Left colon (tissue), 2 donors: Measurements from ENCODE around the gene GUCD1. TPM values are rescaled to one million over a fixed set of nuclear protein-coding genes. Genes with fewer than 3 reads are reported as not detected.

Experiments
- ATAC-seq: fragments of 200-7000 bp; cut with Tn5 transposase; one replicate; pipeline ENCODE4 v1.9.1; 2020; ENCODE audit warnings: mild to moderate bottlenecking, moderate library complexity
- DNase-seq, 2 donors: peaks; one replicate each; pipeline ENCODE4 v3.0.0-alpha.2; 2020
- intact Hi-C, 2 donors: fragments of 100-400 bp; cut with DNase I in 1 of 2; cut with micrococcal nuclease in 1 of 2; formaldehyde crosslinking; loops; one replicate each; pipeline versions ENCODE4 v1.11.2 to v1.14.0; 2022; cut with DNase I, micrococcal nuclease
- total RNA-seq, 2 donors: library from RNA; stranded (reverse); fragmentation: NEBNext Ultra II Directional; extraction: Animal tissue kit (Norgen Biotek cat#: 25700); gene quantifications; one replicate each; pipeline ENCODE4 v1.2.1, GENCODE V29; 2021
- donor health status: DM: no; HTN: no; CAD: no.
- donor health status: DM: yes; HTN: yes; CAD: no.

Gene GUCD1
- total RNA-seq, 2 donors from 2014 or later: 219 to 241 TPM

- intact Hi-C loops: no loop called here
Measured at GRCh38 chr22:24498824-24499223, 56.1 kb downstream of the GUCD1 start.

DNA sequence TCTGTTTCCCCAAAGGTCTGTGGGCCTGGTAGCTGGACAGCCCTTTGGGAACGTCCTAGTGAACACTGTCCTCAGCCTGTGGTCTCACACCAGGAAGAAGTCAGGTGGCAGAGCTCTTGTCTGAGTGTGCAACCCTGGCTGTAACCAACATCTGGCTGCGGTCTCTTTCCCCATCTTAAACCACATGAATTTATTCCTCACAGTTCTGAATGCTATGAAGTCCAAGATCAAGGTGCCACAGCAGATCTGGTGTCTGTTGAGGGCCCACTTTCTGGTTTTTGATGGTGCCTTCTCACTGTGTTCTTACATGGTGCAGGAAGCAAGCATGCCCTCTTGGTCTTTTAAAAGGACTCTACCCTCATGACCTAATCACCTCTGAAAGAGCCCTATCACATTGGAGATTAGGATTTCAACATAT lies 57.1 kb downstream of the GUCD1 start:
- ATAC-seq: no peak
- no peak for DNase-seq
- intact Hi-C loops: no loop called here

More at GRCh38 chr22:24498824-24499223, 56.1 kb downstream of the GUCD1 start:
- DNase-seq: no peak
- ATAC-seq: no peak

- no peak for DNase-seq
- intact Hi-C loops: no loop called here
- no peak for ATAC-seq
Measured at GRCh38 chr22:24496661-24497060, 58.3 kb downstream of the GUCD1 start.

DNA sequence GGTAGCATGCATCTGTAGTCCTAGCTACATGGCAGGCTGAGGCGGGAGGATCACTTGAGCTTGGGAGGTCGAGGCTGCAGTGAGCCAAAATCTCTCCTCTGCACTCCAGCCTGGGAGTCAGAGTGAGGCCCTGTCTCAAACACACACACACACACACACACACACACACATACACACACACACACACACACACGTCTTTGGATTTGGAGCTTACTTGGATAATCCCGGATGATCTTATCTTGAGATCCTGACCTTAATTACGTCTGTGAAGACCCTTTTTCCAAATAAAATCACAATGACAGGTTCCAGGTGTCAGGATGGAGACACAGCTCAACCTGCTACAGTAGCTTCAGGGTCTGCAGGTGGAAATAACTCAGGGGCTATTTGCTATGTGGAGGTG lies 58.7 kb downstream of the GUCD1 start:
- ATAC-seq: no peak
- intact Hi-C loops: no loop called here
- DNase-seq: no peak

DNA sequence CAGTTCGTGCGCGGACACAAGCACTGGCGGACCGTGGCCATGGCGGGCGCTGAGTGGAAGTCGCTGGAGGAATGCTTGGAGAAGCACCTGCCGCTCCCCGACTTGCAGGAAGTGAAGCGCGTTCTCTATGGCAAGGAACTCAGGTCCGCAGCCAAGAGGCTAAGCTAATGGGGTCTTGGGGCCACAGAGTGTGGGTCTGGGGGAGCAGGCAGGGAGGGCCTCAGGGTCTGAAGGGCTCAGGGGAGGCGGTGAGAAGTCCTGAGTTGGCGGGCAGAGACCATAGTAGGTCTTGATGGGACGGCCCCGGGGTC lies 59.6 kb downstream of the GUCD1 start:
- ATAC-seq: no peak
- intact Hi-C loops: no loop called here

DNA sequence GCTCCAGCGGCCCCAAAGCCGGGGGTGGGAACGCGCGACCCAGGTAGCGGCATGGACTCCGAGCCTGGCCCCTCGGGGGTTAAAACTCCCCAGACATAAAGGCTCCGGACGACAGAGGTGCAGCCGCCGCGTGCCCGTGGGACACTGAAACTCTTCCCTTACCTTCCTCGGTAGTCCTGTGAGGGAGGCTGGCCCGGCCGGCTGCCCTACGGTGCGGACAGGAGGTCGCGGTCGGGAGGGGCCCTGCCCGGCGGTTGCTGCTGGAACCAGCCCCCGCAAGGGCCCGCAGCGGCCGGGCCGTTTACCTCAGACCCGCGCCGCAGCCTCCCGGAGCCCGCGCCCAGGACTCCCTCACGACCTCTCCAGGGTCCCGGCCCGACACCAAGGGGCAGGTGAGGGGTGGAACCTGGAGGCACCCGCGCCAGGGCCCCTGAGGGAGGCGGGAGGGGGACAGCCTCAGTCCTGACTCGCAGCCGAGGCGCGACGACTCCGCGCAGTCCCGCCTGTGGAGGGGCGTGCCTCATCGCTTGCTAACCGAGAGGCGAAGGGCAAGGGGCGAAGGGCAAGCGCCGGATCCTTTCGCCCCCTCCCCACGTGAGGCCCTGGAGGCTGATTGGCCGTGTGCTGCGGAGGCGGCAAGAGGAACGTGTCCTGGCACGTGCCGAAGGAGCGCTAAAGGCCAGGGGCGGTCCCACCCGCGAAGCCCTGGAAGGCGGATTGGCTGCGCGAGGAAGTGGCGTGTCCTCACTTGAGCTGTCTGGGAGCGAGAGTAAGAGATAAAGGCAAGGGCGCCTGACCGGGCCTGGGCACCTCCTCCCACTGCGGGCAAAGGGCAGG lies 60.2 kb downstream of the GUCD1 start, which contains the start of gene UPB1:
Gene UPB1 (plus strand): TSS at position 805 of the 837 bp plus-strand sequence. CDS start 72 bp downstream, outside the sequence.
- ATAC-seq (peak; percentile 46), DNase-seq (no peak)
- intact Hi-C loops: no loop called here

More for the DNA sequence above, 59.6 kb downstream of the GUCD1 start:
- DNase-seq: no peak

GRCh38 chr22:24494167-24494527 lies 60.8 kb downstream of the GUCD1 start:
- DNase-seq (no peak), ATAC-seq (no peak)
- intact Hi-C loops: no loop called here

GRCh38 chr22:24492391-24492790 lies 62.5 kb downstream of the GUCD1 start:
- DNase-seq (no peak), ATAC-seq (no peak)
- intact Hi-C loops: no loop called here

Other genes starting within 250 kb of the GUCD1 start
- 1 to 10 TPM; 2.5 to 4.0 TPM for gene ADORA2A, start 127.5 kb downstream of the GUCD1 start, total RNA-seq
- under 1 TPM in 1 of 2 donors, not detected in 1; 0.08 TPM for gene UPB1, start 59.8 kb downstream of the GUCD1 start, total RNA-seq
- gene SNRPD3, start 861 bp upstream of the GUCD1 start, total RNA-seq: 10 to 100 TPM; 60.3 to 70.8 TPM
- gene LRRC75B, start 37.9 kb upstream of the GUCD1 start, total RNA-seq: 10 to 100 TPM in 1 of 2 donors, 1 to 10 TPM in 1; 9.5 to 15.2 TPM
- gene GGT1, start 48.1 kb upstream of the GUCD1 start, total RNA-seq: 100 to 1,000 TPM in 1 of 2 donors, 1 to 10 TPM in 1; 9.6 to 195 TPM
- gene PIWIL3, start 219.6 kb upstream of the GUCD1 start, total RNA-seq: not detected